ENCODE data around the gene TIGD3.
"Not testable (repeated sequence)": the region's sequence is repeated elsewhere in the genome, so short reads cannot be mapped to it uniquely, and the experiment has no call there.

The TIGD3 gene

GRCh38 chr11:65325435-65325834, 29.1 kb upstream of the TIGD3 start:
- no peak for DNase-seq

- no peak for DNase-seq
Measured at GRCh38 chr11:65327021-65327420, 27.5 kb upstream of the TIGD3 start.

DNA sequence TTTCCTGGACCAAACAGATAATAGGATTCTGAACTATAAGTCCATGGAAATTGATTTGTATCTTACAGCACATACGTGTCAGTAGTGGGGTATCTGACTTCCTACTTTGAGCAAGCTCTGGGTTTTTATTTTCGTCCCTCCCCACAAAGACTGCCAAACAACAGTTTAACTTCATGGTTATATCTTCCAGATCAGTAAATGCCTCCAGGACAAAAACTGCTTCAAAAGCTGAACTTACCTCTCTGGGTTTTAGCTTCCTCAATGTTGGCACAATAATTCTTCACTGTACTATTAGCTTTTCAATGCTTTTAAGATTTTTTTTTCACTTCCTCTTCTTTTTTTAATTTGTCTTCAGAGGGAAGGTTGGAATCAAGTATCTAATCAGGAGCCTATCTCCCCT, 25.1 kb upstream of the TIGD3 start:
- DNase-seq: no peak

- DNase-seq: peak; percentile 83
Measured at GRCh38 chr11:65329944-65330403, 24.6 kb upstream of the TIGD3 start.

DNA sequence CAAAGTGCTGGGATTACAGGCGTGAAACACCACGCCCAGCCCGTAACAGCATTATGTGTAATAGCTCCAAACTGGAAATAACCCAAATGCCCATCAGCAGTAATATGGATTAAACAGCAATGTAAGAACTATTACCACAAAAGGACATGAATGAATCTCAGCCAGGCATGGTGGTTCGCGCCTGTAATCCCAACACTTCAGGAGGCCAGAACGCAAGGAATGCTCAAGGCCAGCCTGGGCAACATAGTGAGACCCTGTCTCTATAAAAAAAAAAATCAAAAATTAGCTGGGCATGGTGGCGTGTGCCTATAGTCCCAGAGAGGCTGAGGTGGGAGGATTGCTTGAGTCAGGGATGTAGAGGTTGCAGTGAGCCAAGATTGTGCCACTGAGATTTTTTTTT, 24.0 kb upstream of the TIGD3 start:
- no peak for DNase-seq

DNA sequence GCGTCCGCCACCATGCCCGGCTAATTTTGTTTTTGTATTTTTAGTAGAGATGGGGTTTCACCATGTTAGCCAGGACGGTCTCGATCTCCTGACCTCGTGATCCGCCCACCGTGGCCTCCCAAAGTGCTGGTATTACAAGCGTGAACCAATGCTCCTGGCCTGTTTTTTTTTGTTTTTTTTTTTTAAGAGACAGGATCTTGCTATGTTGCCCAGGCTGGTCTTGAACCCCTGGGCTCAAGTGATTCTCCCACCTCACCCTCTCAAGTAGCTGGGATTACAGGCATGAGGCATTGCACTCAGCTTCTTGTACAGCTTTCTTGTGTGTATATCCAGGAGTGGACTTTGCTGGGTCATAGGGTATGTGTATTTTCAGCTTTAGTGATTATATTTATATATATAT, 22.0 kb upstream of the TIGD3 start:
- DNase-seq: not testable (repeated sequence)

DNA sequence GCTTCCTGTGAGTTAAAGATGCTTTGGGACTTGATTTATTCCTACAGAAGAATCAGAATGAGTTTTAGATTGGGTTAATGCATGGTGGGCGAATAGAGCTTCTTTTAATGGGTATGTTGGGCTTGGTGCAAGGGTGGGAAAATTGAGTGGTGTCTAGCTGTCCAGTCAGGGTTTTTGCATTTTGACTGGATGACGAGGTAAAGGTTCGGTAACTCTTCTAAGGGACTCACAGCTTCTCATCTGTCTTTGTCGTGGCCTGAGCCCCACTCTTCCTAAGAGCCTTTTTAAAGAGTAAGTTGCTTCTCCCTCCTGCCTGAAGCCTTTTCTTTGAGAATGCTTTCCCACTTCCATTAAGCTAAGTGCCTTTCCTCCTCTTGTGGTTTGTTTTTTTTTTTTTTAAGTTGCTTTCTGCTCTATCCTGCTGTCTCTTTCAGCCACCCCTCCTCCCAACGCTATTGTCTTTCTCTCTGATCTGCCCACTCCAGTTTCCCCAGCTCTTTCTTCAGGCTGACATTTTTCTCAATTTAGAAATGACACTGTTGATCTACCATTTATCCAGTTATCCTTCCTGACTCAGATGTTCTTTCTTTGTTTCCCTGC, 19.8 kb upstream of the TIGD3 start:
- DNase-seq: no peak

GRCh38 chr11:65338676-65339075, 15.9 kb upstream of the TIGD3 start:
- no peak for DNase-seq

GRCh38 chr11:65340226-65340625, 14.3 kb upstream of the TIGD3 start:
- no peak for DNase-seq

DNA sequence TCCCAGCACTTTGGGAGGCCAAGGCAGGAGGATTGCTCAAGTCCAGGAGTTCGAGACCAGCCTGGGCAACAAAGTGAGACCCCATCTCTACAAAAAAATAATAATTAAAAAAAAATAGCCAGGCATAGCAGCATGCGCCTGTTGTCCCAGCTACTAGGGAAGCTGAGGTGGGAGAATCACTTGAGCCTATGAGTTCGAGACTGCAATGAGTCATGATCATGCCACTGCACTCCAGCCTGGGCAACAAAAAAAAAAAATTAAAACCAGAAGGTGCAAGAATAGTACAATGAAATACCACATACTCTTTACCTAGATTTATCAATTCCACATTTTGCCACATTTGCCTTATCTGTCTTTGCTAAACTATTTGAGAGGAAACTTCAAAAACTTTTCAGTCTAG, 12.7 kb upstream of the TIGD3 start:
- no peak for DNase-seq

- DNase-seq: no peak
Measured at GRCh38 chr11:65351511-65351910, 3.0 kb upstream of the TIGD3 start.

GRCh38 chr11:65352783-65353182, 1.8 kb upstream of the TIGD3 start:
- DNase-seq: no peak

DNA sequence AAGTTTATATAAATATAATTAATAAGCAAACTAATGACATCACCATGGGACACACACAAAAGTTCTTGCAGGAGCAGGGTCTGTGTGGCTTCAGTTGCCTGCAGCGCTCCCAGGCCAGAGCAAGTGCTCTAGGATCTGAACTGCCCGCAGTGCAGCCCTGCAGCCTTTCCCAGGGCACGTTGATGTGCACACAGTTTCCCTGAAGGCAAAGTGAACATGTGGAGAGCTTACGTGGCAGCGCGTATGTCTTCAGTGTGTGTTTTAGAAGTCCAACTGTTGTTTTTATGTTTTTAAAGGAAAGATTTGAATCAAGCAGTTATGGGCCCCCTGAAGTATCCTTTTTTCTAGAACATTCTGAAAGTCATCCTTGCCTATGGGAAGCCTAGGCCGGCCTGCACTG, 1.2 kb upstream of the TIGD3 start:
- DNase-seq: no peak

DNA sequence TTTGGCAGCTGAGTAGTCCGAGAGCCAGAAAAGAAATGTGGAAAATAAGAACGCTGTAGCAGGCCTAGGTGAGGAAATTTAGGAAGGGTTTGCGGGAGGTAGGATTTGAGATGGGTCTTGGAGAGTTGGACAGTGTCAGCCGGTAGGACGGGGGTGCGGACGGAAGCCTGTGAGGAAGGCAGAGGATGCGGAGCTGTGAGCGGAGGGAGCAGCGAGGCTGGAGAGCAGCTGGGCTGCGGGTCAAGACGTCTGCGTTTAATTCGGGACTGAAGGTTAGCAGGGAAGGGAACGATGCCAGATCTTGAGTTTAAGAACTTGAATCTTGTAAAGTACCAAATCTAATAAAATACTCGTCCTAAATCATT, 669 bp upstream of the TIGD3 start:
- DNase-seq: no peak

- peak; percentile 63 for DNase-seq
Measured at GRCh38 chr11:65355013-65355775, 643 bp downstream of the TIGD3 start.

DNA sequence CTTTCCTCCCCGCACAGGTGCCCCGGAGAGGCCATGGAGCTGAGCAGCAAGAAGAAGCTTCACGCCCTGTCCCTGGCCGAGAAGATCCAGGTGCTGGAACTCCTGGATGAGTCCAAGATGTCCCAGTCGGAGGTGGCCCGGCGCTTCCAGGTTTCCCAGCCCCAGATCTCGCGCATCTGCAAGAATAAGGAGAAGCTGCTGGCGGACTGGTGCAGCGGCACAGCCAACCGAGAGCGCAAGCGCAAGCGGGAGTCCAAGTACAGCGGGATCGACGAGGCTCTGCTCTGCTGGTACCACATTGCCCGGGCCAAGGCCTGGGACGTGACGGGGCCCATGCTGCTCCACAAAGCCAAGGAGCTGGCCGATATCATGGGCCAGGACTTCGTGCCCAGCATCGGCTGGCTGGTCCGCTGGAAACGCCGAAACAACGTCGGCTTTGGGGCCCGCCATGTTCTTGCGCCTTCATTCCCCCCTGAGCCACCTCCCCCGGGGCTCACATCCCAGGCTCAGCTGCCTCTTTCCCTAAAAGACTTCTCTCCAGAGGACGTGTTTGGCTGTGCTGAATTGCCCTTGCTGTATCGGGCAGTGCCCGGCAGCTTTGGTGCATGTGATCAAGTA, 1.3 kb downstream of the TIGD3 start:
- no peak for DNase-seq

GRCh38 chr11:65356394-65356972, 1.9 kb downstream of the TIGD3 start:
- no peak for DNase-seq

DNA sequence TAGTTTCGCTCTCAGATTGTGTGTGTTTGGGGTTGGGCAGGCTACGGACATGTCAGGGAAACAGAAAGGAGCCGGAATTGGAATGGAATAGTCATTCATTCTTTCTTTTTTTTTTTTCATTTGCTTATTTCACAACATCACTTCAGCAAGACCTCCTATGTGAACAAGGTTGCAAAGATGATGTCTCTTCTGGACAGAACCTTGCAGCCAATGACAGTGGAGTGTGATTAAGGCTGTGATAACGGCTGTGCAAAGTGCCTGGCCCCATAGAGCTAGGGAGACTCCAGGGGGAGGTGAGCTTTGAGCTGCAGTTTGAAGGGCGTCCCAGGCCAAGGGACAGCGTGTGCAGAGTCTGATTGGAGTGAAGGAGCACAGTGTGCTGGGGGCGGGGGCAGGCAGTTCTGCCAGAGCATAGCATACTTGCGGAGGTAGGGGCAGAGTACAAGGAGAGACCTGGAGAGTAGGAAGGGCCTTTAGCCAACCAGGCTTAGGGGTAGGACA, 3.4 kb downstream of the TIGD3 start:
- no peak for DNase-seq

DNA sequence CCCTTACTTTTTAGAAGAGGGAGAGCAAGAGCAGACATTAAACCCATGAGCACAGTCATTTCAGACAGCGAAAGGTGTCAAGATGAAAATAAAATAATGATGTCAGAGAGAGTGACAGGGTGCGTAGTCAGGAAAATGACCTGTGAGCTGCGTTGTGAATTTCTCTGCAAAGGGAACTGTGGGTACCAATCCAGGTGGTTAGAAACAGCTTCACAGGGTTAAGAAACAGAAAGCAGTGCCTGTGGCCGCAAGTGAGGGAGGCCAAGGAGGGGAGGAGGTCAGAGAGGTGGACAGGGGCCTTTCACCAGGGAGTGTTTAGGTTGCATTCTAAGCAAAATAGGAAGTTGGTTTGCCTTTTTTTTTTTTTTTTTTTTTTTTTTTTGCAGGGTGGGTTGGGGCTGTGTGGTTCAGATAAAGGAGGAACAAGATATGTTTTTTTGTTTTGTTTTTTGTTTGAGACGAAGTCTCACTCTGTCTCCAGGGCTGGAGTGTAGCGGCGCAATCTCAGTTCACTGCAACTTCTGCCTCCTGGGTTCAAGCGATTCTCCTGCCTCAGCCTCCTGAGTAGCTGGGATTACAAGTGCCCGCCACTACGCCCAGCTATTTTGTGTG, 7.9 kb downstream of the TIGD3 start:
- DNase-seq: no peak

DNA sequence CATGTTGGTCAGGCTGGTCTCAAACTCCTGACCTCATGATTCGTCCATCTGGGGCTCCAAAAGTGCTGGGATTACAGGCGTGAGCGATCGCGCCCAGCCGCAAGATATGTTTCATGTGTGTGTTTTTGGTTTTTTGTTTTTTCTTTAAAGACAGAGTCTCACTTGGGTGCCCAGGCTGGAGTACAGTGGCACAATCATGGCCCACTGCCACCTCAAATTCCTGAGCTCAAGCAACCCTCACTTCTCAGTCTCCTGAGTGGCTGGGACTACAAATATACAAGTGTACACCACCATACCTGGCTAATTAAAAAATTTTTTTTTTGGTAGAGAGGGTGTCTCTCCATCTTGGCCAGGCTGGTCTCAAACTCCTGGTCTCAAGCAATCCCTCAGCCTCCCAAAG, 8.4 kb downstream of the TIGD3 start:
- no peak for DNase-seq

DNA sequence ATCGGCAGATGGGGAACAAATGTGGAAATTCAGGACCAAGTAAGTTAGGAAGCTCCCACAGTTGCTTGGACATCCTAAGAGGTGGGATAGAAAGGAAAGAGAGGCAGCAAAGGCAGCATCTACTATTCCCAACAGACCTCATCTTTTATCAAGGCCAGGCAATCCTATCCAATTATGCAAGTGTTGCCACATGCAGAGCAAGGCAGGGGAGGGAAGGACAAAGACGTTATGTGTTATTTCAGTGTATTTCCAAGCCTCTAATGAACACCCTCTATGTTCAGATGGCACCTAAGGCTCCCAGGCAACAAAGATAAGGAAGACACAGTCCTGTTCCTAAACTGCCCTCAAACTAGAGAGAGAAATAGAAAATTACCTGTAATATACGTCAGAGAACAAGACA, 9.2 kb downstream of the TIGD3 start:
- no peak for DNase-seq

DNA sequence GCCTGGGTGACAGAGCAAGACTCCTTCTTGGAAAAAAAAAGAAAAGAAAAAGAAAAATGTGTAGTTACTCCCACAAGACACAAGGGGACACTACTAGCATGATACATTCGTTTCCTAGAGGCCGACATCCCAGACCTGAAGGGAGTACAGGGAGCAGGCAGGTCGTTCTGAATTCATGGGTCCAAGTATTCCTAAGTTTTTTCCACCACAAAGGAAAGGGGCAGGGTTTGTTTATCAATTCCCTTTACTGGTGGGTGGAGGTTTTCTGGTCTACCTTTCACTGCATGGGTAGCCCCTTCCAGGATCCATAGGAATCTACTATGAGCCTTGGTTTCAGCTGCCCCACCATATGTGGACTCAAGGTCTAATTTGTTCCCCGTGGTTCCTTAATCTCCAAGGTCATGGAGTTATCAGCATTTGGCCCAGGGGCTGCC, 11.8 kb downstream of the TIGD3 start:
- DNase-seq: peak; percentile 74

DNA sequence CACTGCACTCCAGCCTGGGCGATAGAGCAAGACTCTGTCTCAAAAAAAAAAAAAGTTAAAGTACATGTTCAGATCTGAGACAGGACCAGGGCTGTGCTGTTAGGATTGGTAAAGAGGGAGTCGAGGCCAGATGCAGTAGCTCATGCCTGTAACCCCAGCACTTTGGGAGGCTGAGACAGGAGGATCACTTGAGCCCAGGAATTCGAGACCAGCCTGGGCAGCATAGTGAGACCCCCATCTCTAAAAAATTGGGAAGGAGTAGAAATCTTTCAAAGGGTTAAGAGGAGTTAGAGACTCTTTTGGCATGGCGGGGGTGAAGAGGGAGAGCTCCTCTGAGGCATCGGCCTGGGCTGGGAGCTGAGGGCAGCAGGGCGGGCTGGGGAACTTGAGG, 16.1 kb downstream of the TIGD3 start:
- DNase-seq: no peak
